T-helper 1 cell treated with Interleukin-12 subunit alpha and Interleukin-12 subunit beta and Interleukin-4 antibody, amounts not matched to agents 30 ng/mL and 1 ng/mL, for 36 hours (primary cell): ENCODE data around the gene COQ10A. TPM values are rescaled to one million over a fixed set of nuclear protein-coding genes. Genes with fewer than 3 reads are reported as not detected.
"Not testable (repeated sequence)": the region's sequence is repeated elsewhere in the genome, so short reads cannot be mapped to it uniquely, and the experiment has no call there.

Experiments
- intact Hi-C: fragments of 100-400 bp; cut with micrococcal nuclease; formaldehyde crosslinking; loops from one replicate; pipeline ENCODE4 v1.15.1; 2024
- total RNA-seq: library from RNA; stranded (reverse); gene quantifications from 2 replicates; pipeline ENCODE4 v1.2.3, GENCODE V29; 2022

The COQ10A gene
- total RNA-seq, 1 donor from 2014 or later = 17.9 TPM

GRCh38 chr12:56267443-56268071, 815 bp downstream of the COQ10A start:
- intact Hi-C loops = loop anchor here (1.0 to 2.0 kb wide), 5 partner anchors 71 to 201 kb away; partner anchors contain the start of genes IL23A and SPRYD4

- intact Hi-C loops = no loop called here
Measured at GRCh38 chr12:56271031-56271430, 4.3 kb downstream of the COQ10A start.

GRCh38 chr12:56272468-56272867, 5.7 kb downstream of the COQ10A start:
- intact Hi-C loops = not testable (repeated sequence)

- intact Hi-C loops = no loop called here
Measured at GRCh38 chr12:56274299-56274698, 7.6 kb downstream of the COQ10A start.

GRCh38 chr12:56278905-56279304, 12.2 kb downstream of the COQ10A start:
- intact Hi-C loops = no loop called here

GRCh38 chr12:56280849-56281248, 14.1 kb downstream of the COQ10A start:
- intact Hi-C loops = no loop called here

GRCh38 chr12:56282030-56282429, 15.3 kb downstream of the COQ10A start:
- intact Hi-C loops = no loop called here

- intact Hi-C loops = no loop called here
Measured at GRCh38 chr12:56282579-56282978, 15.8 kb downstream of the COQ10A start.

- intact Hi-C loops = not testable (repeated sequence)
Measured at GRCh38 chr12:56284263-56284662, 17.5 kb downstream of the COQ10A start.

GRCh38 chr12:56286044-56286830, 19.5 kb downstream of the COQ10A start:
- intact Hi-C loops = no loop called here

- intact Hi-C loops = no loop called here
Measured at GRCh38 chr12:56288705-56289387, 22.1 kb downstream of the COQ10A start.

- intact Hi-C loops = no loop called here
Measured at GRCh38 chr12:56293795-56294194, 27.1 kb downstream of the COQ10A start.

GRCh38 chr12:56296295-56296694, 29.6 kb downstream of the COQ10A start:
- intact Hi-C loops = no loop called here

- intact Hi-C loops = no loop called here
Measured at GRCh38 chr12:56297400-56297799, 30.7 kb downstream of the COQ10A start.

GRCh38 chr12:56298828-56299227, 32.1 kb downstream of the COQ10A start:
- intact Hi-C loops = loop anchor here (1.0 kb wide), 1 partner anchor 8 kb away; no protein-coding TSS in a partner anchor

GRCh38 chr12:56299308-56299852, 32.6 kb downstream of the COQ10A start:
- intact Hi-C loops = loop anchor here (1.0 kb wide), 1 partner anchor 8 kb away; no protein-coding TSS in a partner anchor

- intact Hi-C loops = loop anchor here (1.0 to 2.0 kb wide), 18 partner anchors 9 to 471 kb away; partner anchors contain the start of genes ANKRD52, COQ10A, DNAJC14 and IL23A
Measured at GRCh38 chr12:56299853-56300643, 33.3 kb downstream of the COQ10A start, which contains the start of gene CS. TSS of gene CS (minus strand) at chr12:56300330. CDS start at chr12:56300201, 129 bp downstream.

GRCh38 chr12:56300644-56301464, 34.1 kb downstream of the COQ10A start:
- intact Hi-C loops = loop anchor here (1.0 to 2.0 kb wide), 17 partner anchors 15 to 472 kb away; partner anchors contain the start of genes ANKRD52, COQ10A, DNAJC14 and IL23A

- intact Hi-C loops = no loop called here
Measured at GRCh38 chr12:56304276-56304675, 37.5 kb downstream of the COQ10A start.
